ENCODE results near the gene EDN3. TPM values are rescaled to one million over a fixed set of nuclear protein-coding genes. Genes with fewer than 3 reads are reported as not detected.
"Not testable (repeated sequence)": the region's sequence is repeated elsewhere in the genome, so short reads cannot be mapped to it uniquely, and the experiment has no call there.

Gene EDN3
- polyA plus RNA-seq, 1 donor from 2014 or later: 0.50 TPM

- no peak overlapping the region for H3K27ac ChIP-seq (ENCODE audit: low read length)
- no peaks in the 10 kb centered on the region for H3K9me2 ChIP-seq (ENCODE audit: insufficient read depth, low read length)
- no peak overlapping the region for H3K9ac ChIP-seq (ENCODE audit: low read length)
- H3K9me3 ChIP-seq (ENCODE audit: low read length): no peaks in the 10 kb centered on the region
- no peaks in the 10 kb centered on the region for H3K27me3 ChIP-seq (ENCODE audit: insufficient read depth, low read depth, low read length)
- no peaks in the 10 kb centered on the region for H3F3A ChIP-seq (ENCODE audit: insufficient read depth, low read length, poor library complexity, severe bottlenecking)
- H3K79me2 ChIP-seq (replicated peaks; ENCODE audit: insufficient read depth, low read length): no peaks in the 10 kb centered on the region
- no peak overlapping the region for H3K4me3 ChIP-seq (ENCODE audit: low read length)
- no peak for TF ChIP-seq RAD21 (conservative IDR thresholded peaks at IDR 0.05)
- no peak for TF ChIP-seq SMC3 (conservative IDR thresholded peaks at IDR 0.05; ENCODE audit: poor library complexity)
- TF ChIP-seq, protein P1, sequence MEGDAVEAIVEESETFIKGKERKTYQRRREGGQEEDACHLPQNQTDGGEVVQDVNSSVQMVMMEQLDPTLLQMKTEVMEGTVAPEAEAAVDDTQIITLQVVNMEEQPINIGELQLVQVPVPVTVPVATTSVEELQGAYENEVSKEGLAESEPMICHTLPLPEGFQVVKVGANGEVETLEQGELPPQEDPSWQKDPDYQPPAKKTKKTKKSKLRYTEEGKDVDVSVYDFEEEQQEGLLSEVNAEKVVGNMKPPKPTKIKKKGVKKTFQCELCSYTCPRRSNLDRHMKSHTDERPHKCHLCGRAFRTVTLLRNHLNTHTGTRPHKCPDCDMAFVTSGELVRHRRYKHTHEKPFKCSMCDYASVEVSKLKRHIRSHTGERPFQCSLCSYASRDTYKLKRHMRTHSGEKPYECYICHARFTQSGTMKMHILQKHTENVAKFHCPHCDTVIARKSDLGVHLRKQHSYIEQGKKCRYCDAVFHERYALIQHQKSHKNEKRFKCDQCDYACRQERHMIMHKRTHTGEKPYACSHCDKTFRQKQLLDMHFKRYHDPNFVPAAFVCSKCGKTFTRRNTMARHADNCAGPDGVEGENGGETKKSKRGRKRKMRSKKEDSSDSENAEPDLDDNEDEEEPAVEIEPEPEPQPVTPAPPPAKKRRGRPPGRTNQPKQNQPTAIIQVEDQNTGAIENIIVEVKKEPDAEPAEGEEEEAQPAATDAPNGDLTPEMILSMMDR (IDR thresholded peaks at IDR 0.05; ENCODE audit: poor library complexity, severe bottlenecking): no peak
- no peak for TF ChIP-seq EP300 (conservative IDR thresholded peaks at IDR 0.05; ENCODE audit: poor library complexity, severe bottlenecking)
- no peak for TF ChIP-seq POLR2AphosphoS5 (IDR thresholded peaks at IDR 0.05)
- no peak for TF ChIP-seq EZH2 (IDR thresholded peaks at IDR 0.05; ENCODE audit: borderline replicate concordance, insufficient read depth, low read length, poor library complexity, severe bottlenecking)
- TF ChIP-seq, protein P2, sequence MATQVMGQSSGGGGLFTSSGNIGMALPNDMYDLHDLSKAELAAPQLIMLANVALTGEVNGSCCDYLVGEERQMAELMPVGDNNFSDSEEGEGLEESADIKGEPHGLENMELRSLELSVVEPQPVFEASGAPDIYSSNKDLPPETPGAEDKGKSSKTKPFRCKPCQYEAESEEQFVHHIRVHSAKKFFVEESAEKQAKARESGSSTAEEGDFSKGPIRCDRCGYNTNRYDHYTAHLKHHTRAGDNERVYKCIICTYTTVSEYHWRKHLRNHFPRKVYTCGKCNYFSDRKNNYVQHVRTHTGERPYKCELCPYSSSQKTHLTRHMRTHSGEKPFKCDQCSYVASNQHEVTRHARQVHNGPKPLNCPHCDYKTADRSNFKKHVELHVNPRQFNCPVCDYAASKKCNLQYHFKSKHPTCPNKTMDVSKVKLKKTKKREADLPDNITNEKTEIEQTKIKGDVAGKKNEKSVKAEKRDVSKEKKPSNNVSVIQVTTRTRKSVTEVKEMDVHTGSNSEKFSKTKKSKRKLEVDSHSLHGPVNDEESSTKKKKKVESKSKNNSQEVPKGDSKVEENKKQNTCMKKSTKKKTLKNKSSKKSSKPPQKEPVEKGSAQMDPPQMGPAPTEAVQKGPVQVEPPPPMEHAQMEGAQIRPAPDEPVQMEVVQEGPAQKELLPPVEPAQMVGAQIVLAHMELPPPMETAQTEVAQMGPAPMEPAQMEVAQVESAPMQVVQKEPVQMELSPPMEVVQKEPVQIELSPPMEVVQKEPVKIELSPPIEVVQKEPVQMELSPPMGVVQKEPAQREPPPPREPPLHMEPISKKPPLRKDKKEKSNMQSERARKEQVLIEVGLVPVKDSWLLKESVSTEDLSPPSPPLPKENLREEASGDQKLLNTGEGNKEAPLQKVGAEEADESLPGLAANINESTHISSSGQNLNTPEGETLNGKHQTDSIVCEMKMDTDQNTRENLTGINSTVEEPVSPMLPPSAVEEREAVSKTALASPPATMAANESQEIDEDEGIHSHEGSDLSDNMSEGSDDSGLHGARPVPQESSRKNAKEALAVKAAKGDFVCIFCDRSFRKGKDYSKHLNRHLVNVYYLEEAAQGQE (IDR thresholded peaks at IDR 0.05; ENCODE audit: borderline replicate concordance): no peak
- TF ChIP-seq MXI1 (conservative IDR thresholded peaks at IDR 0.05; ENCODE audit: poor library complexity, severe bottlenecking): no peak
- no peak for TF ChIP-seq TAF1 (IDR thresholded peaks at IDR 0.05; ENCODE audit: low read depth)
- H3K36me3 ChIP-seq (ENCODE audit: insufficient read depth, low read length): no peaks in the 10 kb centered on the region
- H4K20me1 ChIP-seq (ENCODE audit: insufficient read depth): no peaks in the 10 kb centered on the region
- H2AFZ ChIP-seq (ENCODE audit: low read depth, low read length): no peak overlapping the region
- no peak overlapping the region for H3K4me2 ChIP-seq (ENCODE audit: low read length)
These were observed 35.0 kb downstream of the EDN3 start for GRCh38 chr20:59335377-59335776.

DNA sequence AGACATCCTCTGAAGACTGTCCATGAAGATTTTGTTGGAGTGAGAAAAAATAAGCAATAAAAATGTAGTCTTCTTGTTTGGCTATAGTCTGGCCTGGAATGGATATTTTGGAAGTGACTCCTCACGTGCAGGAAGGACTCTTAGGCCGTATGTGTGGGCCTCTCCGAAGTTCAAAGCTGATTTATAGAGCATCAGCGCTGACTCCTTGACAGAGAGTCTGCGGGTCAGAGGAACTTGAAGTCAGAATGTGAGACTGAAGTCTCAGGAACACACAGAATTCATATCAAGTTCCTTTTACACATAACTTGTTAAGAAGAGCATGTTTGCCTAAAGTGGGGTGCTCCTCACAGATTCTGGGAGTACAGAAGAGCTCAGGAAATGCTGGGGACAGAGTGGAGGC lies 36.1 kb downstream of the EDN3 start:
- no peak for TF ChIP-seq EZH2 (IDR thresholded peaks at IDR 0.05; ENCODE audit: borderline replicate concordance, insufficient read depth, low read length, poor library complexity, severe bottlenecking)
- TF ChIP-seq EP300 (conservative IDR thresholded peaks at IDR 0.05; ENCODE audit: poor library complexity, severe bottlenecking): no peak
- no peak for TF ChIP-seq MXI1 (conservative IDR thresholded peaks at IDR 0.05; ENCODE audit: poor library complexity, severe bottlenecking)
- TF ChIP-seq, protein P1 (IDR thresholded peaks at IDR 0.05; ENCODE audit: poor library complexity, severe bottlenecking): no peak
- TF ChIP-seq SMC3 (conservative IDR thresholded peaks at IDR 0.05; ENCODE audit: poor library complexity): no peak
- no peak for TF ChIP-seq TAF1 (IDR thresholded peaks at IDR 0.05; ENCODE audit: low read depth)
- no peak for TF ChIP-seq POLR2AphosphoS5 (IDR thresholded peaks at IDR 0.05)
- TF ChIP-seq, protein P2 (IDR thresholded peaks at IDR 0.05; ENCODE audit: borderline replicate concordance): no peak
- H3K9me2 ChIP-seq (ENCODE audit: insufficient read depth, low read length): no peaks in the 10 kb centered on the region
- H2AFZ ChIP-seq (ENCODE audit: low read depth, low read length): no peak overlapping the region
- H3K27me3 ChIP-seq (ENCODE audit: insufficient read depth, low read depth, low read length): no peaks in the 10 kb centered on the region
- H3K79me2 ChIP-seq (replicated peaks; ENCODE audit: insufficient read depth, low read length): no peaks in the 10 kb centered on the region
- no peaks in the 10 kb centered on the region for H3K9me3 ChIP-seq (ENCODE audit: low read length)
- no peak overlapping the region for H3K4me3 ChIP-seq (ENCODE audit: low read length)
- no peaks in the 10 kb centered on the region for H3F3A ChIP-seq (ENCODE audit: insufficient read depth, low read length, poor library complexity, severe bottlenecking)
- H3K27ac ChIP-seq (ENCODE audit: low read length): no peak overlapping the region
- H3K4me2 ChIP-seq (ENCODE audit: low read length): no peak overlapping the region
- no peaks in the 10 kb centered on the region for H3K36me3 ChIP-seq (ENCODE audit: insufficient read depth, low read length)
- no peaks in the 10 kb centered on the region for H4K20me1 ChIP-seq (ENCODE audit: insufficient read depth)
- H3K9ac ChIP-seq (ENCODE audit: low read length): no peak overlapping the region

DNA sequence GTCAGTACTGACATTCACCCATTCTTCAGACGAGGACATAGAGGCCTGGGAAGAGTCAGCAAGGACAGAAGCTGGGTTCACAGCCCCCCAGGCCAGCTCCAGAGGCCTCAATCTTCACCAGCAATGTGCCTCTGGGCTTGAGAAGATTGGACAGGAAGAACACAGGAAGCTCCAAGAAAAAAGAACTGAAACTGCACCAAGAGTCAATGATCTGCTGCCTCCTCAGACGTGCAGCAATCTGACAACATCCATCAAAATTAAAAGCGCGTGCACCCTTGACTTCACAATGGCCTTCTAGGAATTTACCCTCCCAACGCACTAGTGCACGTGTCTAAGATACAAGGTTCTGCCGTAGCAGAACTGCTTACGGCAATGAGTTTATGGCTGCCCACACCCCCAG lies 38.0 kb downstream of the EDN3 start:
- not testable (repeated sequence) for H3K9me2 ChIP-seq (ENCODE audit: insufficient read depth, low read length); H3K79me2 ChIP-seq (replicated peaks; ENCODE audit: insufficient read depth, low read length); H3K27me3 ChIP-seq (ENCODE audit: insufficient read depth, low read depth, low read length); H3K9ac ChIP-seq (ENCODE audit: low read length); H3F3A ChIP-seq (ENCODE audit: insufficient read depth, low read length, poor library complexity, severe bottlenecking); H3K4me2 ChIP-seq (ENCODE audit: low read length); H3K27ac ChIP-seq (ENCODE audit: low read length); H4K20me1 ChIP-seq (ENCODE audit: insufficient read depth); H2AFZ ChIP-seq (ENCODE audit: low read depth, low read length); H3K9me3 ChIP-seq (ENCODE audit: low read length); H3K36me3 ChIP-seq (ENCODE audit: insufficient read depth, low read length); H3K4me3 ChIP-seq (ENCODE audit: low read length)
